Measurements from ENCODE around the gene GPR83. TPM values are rescaled to one million over a fixed set of nuclear protein-coding genes. Genes with fewer than 3 reads are reported as not detected.
"Not testable (repeated sequence)": the region's sequence is repeated elsewhere in the genome, so short reads cannot be mapped to it uniquely, and the experiment has no call there.

GPR83 gene
- total RNA-seq, 1 donor from 2014 or later, result 0.16 TPM

GRCh38 chr11:94376841-94377240 is 24.4 kb downstream of the GPR83 start:
- no peak for DNase-seq
- POLR2A ChIA-PET, result no interaction called here
- Mint-ChIP-seq H3K27ac (no peak overlapping the region), H3K36me3 (ENCODE audit: low read depth) (no peaks in the 10 kb centered on the region), H3K27me3 (no peaks in the 10 kb centered on the region), H3K4me1 (no peaks in the 10 kb centered on the region), H3K4me3 (no peak overlapping the region), H3K9me3 (peaks cover 3% of the 10 kb centered on the region)
- TF ChIP-seq CTCF (IDR thresholded peaks at IDR 0.05), result no peak
- CTCF ChIA-PET, result no interaction called here
- intact Hi-C loops (cut with micrococcal nuclease), result no loop called here
- no peak for ATAC-seq (ENCODE audit: low read depth)

DNA sequence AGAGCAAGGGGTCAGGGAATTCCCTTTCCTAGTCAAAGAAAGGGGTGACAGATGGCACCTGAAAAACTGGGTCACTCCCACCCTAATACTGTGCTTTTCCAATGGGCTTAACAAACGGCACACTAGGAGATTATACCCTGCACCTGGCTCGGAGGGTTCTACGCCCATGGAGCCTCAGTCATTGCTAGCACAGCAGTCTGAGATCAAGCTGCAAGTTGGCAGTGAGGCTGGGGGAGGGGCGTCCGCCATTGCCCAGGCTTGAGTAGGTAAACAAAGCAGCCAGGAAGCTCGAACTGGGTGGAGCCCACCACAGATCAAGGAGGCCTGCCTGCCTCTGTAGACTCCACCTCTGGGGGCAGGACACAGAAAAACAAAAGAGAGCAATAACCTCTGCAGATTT is 30.6 kb downstream of the GPR83 start:
- H3K9me3 Mint-ChIP-seq; intact Hi-C loops (cut with micrococcal nuclease); H3K36me3 Mint-ChIP-seq (ENCODE audit: low read depth); H3K4me1 Mint-ChIP-seq; H3K27ac Mint-ChIP-seq; ATAC-seq (ENCODE audit: low read depth); H3K4me3 Mint-ChIP-seq; H3K27me3 Mint-ChIP-seq; DNase-seq; POLR2A ChIA-PET: not testable (repeated sequence)
- CTCF ChIA-PET, result interaction anchor here (0.6 kb wide), 1 partner anchor 199 kb away, joined by 3 read pairs; no protein-coding TSS in a partner anchor

GRCh38 chr11:94350850-94351563 is 50.2 kb downstream of the GPR83 start:
- POLR2A ChIA-PET; H3K27me3 Mint-ChIP-seq; H3K9me3 Mint-ChIP-seq; intact Hi-C loops (cut with micrococcal nuclease); H3K36me3 Mint-ChIP-seq (ENCODE audit: low read depth); DNase-seq; H3K4me3 Mint-ChIP-seq; H3K4me1 Mint-ChIP-seq; H3K27ac Mint-ChIP-seq; CTCF ChIA-PET; ATAC-seq (ENCODE audit: low read depth): not testable (repeated sequence)

GRCh38 chr11:94346311-94346710 is 54.9 kb downstream of the GPR83 start:
- intact Hi-C loops (cut with micrococcal nuclease); CTCF ChIA-PET; POLR2A ChIA-PET; DNase-seq; H3K4me3 Mint-ChIP-seq; H3K9me3 Mint-ChIP-seq; H3K27ac Mint-ChIP-seq; H3K4me1 Mint-ChIP-seq; H3K27me3 Mint-ChIP-seq; ATAC-seq (ENCODE audit: low read depth); H3K36me3 Mint-ChIP-seq (ENCODE audit: low read depth): not testable (repeated sequence)

DNA sequence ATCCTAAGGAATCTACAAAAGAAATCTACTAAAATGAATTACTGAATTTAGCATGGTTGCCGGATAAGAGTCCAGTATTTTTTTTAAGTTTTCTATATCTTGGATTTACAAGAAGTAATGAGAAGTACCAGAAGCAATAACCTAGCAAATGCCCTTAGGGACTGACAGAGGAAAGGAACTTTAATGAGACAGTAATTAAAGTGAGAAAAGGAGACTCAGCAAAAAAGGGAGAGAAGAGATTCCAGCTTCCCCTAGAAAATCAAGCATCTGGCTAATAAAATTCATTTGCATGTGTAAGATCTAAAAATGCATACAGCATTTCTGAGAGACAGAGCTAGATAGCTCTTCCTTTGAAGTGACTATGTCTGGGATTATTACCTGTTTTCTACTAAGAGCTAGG is 57.7 kb downstream of the GPR83 start:
- CTCF ChIA-PET, result no interaction called here
- POLR2A ChIA-PET, result no interaction called here
- no peaks in the 10 kb centered on the region for H3K4me1 Mint-ChIP-seq
- intact Hi-C loops (cut with micrococcal nuclease), result no loop called here
- no peaks in the 10 kb centered on the region for H3K27me3 Mint-ChIP-seq
- ATAC-seq (ENCODE audit: low read depth) (no peak), DNase-seq (no peak)
- H3K4me3 Mint-ChIP-seq, result no peak overlapping the region
- no peaks in the 10 kb centered on the region for H3K9me3 Mint-ChIP-seq
- no peak for TF ChIP-seq CTCF (IDR thresholded peaks at IDR 0.05)
- H3K36me3 Mint-ChIP-seq (ENCODE audit: low read depth), result no peaks in the 10 kb centered on the region
- no peak overlapping the region for H3K27ac Mint-ChIP-seq

DNA sequence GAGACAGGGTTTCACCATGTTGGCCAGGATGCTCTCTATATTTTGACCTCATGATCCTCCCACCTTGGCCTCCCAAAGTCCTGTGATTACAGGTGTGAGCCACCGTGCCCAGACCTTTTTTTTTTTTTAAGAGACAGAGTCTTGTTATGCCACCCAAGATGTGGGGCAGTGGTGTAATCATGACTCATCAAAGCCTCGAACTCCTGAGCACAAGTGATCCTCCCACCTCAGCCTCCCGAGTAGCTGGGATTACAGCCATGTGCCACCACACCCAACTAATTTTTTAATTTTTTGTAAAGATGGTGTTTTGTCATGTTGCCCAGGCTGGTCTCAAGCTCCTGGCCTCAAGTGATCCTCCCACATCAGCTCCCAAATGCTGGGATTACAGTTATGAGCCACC is 59.0 kb downstream of the GPR83 start:
- no peak overlapping the region for H3K4me3 Mint-ChIP-seq
- ATAC-seq (ENCODE audit: low read depth) (no peak), DNase-seq (no peak)
- H3K36me3 Mint-ChIP-seq (ENCODE audit: low read depth), result no peaks in the 10 kb centered on the region
- POLR2A ChIA-PET, result no interaction called here
- CTCF ChIA-PET, result no interaction called here
- no peak for TF ChIP-seq CTCF (IDR thresholded peaks at IDR 0.05)
- H3K27ac Mint-ChIP-seq, result no peak overlapping the region
- intact Hi-C loops (cut with micrococcal nuclease), result no loop called here
- H3K27me3 Mint-ChIP-seq, result no peaks in the 10 kb centered on the region
- H3K9me3 Mint-ChIP-seq, result no peaks in the 10 kb centered on the region
- no peaks in the 10 kb centered on the region for H3K4me1 Mint-ChIP-seq

DNA sequence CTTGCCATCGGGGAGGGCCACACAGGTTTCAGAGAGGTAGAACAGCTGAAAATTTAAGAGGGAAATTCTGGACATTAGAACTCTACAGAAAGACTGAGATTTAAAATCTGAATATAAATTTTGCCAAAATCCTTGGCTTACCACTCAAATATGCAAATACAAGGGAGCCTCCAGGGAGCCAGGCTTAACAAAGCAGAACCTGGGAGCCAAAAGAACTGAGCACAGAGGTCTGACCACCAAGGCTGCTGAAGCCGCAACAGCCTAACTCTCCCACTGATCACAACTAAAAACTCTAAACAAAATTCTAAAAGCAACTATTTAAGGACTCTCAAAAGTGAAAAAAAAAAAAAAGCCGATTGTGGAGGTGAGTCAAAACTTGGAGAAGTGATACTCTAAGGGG is 62.6 kb downstream of the GPR83 start:
- no peaks in the 10 kb centered on the region for H3K36me3 Mint-ChIP-seq (ENCODE audit: low read depth)
- no peak overlapping the region for H3K4me3 Mint-ChIP-seq
- H3K9me3 Mint-ChIP-seq, result no peaks in the 10 kb centered on the region
- no peak overlapping the region for H3K27ac Mint-ChIP-seq
- ChIA-PET POLR2A (no interaction called here), CTCF (no interaction called here)
- intact Hi-C loops (cut with micrococcal nuclease), result no loop called here
- no peak for DNase-seq
- no peak for TF ChIP-seq CTCF (IDR thresholded peaks at IDR 0.05)
- no peaks in the 10 kb centered on the region for H3K4me1 Mint-ChIP-seq
- ATAC-seq (ENCODE audit: low read depth), result no peak
- peaks cover 6% of the 10 kb centered on the region for H3K27me3 Mint-ChIP-seq

Data from activated B cell treated with CpG ODN at 0.5 μM for 24 hours (primary cell).